HG02870 (cell line): ENCODE results near the gene HTT.

Source experiments
- ATAC-seq: cut with Tn5 transposase; IDR thresholded peaks from one replicate; pipeline ENCODE4 v1.9.1; 2021; ENCODE audit warnings: mild to moderate bottlenecking, moderate library complexity; ENCODE audit not compliant: unreplicated experiment

Gene HTT

GRCh38 chr4:3231471-3231870 is 157.0 kb downstream of the HTT start:
- ATAC-seq, result no peak

GRCh38 chr4:3232001-3232400 is 157.5 kb downstream of the HTT start:
- no peak for ATAC-seq

DNA sequence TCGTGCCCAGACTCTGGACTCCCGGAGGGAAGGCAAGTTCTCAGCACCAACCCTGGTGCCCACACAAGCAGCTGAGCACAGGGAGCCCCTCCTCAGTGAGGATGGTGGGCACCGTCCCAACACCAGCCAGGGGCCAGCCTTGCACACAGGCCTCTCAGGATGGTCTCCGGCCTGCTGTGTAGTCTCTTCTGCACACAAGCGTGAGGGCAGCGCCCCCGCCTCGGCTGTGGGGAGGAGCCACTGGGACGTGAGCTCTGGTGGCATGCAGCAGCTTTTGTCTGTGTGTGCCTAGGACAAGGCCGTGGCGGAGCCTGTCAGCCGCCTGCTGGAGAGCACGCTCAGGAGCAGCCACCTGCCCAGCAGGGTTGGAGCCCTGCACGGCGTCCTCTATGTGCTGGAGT is 158.4 kb downstream of the HTT start:
- ATAC-seq, result no peak

DNA sequence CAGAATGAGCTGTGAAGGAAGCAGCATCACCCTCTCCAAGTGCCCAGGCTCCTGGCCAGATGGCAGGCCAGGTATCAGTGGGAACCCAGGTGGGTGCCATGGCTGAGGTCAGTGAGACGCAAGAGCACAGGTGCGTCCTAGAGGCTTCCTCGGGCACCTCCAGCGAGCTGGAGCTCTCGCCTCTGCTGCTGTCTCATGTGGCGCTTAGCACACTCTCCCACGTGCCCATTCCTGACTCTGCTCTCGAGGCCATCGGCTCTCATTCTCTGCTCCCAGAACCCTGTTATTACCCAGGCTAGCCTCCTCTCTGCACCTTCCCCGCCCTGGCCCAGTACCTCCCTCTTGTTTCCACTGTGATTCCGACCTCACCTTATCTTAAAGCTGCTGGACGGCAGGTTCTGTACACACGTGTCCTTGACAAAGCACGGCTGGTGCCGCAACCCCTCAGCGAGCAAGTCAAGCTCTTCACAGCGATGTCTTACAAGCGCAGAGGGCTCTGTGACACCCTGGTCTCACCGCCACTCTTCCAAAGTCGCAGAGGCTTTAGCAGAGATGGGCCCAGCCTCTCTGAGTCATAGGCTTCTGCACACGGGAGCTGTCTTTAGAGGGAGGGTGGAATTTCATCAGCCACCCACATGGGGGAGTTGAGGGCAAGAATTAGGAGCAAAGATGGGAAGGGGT is 159.1 kb downstream of the HTT start:
- no peak for ATAC-seq

- no peak for ATAC-seq
Observed at GRCh38 chr4:3234171-3235029, 159.9 kb downstream of the HTT start.

GRCh38 chr4:3235030-3235345 is 160.5 kb downstream of the HTT start:
- ATAC-seq, result no peak

DNA sequence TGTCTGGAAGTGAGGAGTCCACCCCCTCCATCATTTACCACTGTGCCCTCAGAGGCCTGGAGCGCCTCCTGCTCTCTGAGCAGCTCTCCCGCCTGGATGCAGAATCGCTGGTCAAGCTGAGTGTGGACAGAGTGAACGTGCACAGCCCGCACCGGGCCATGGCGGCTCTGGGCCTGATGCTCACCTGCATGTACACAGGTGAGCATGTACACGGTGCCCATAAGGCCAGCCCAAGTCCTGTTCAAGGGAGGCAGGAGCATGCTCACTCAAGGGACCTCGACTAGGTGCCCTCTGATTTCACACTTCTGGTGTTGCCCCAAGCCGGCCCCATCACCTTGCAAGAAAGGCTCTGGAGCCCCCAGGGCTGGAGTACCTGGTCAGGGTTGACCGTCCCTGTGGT is 161.1 kb downstream of the HTT start:
- no peak for ATAC-seq

GRCh38 chr4:3236326-3236878 is 161.9 kb downstream of the HTT start:
- ATAC-seq, result no peak

DNA sequence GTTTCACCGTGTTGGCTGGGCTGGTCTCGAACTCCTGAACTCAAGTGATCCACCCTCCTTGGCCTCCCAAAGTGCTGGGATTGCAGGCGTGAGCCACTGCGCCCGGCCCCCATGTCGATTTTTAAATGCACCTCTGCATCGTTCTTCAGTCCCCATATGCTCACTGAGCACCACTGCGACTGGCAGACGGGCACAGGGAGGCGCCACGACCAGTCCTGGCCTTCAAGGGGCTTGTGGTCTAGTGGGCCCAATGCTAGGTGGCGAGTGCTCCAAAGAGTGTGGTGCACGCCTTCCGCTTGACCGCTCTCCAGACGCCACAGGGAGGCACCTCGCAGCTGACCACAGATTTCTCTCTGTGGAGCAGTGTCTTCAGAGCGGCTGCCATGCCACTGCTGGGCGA is 162.8 kb downstream of the HTT start:
- ATAC-seq, result no peak

GRCh38 chr4:3237712-3238560 is 163.5 kb downstream of the HTT start:
- no peak for ATAC-seq

DNA sequence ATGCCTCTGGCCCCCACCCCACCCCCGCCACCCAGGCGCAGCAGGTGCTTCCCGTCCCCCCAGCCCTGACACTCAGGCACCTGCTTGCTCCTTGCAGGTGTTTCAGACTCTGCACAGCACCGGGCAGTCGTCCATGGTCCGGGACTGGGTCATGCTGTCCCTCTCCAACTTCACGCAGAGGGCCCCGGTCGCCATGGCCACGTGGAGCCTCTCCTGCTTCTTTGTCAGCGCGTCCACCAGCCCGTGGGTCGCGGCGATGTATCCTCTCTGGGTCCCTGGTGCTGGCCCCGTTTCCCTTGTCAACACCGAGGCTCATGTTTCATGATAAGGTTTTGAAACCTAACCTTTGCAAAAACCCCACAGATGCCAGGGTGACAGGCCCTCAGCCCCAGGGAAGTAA is 164.2 kb downstream of the HTT start:
- ATAC-seq, result no peak

- ATAC-seq, result no peak
Observed at GRCh38 chr4:3239303-3239702, 164.8 kb downstream of the HTT start.

GRCh38 chr4:3239998-3240920 is 165.8 kb downstream of the HTT start:
- no peak for ATAC-seq

DNA sequence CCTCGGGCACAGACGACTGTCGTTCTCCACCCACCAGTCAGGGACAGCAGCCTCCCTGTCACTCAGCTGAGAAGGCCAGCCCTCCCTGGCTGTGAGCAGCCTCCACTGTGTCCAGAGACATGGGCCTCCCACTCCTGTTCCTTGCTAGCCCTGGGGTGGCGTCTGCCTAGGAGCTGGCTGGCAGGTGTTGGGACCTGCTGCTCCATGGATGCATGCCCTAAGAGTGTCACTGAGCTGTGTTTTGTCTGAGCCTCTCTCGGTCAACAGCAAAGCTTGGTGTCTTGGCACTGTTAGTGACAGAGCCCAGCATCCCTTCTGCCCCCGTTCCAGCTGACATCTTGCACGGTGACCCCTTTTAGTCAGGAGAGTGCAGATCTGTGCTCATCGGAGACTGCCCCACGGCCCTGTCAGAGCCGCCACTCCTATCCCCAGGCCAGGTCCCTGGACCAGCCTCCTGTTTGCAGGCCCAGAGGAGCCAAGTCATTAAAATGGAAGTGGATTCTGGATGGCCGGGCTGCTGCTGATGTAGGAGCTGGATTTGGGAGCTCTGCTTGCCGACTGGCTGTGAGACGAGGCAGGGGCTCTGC is 166.5 kb downstream of the HTT start:
- ATAC-seq, result no peak

GRCh38 chr4:3241898-3242524 is 167.5 kb downstream of the HTT start:
- no peak for ATAC-seq

DNA sequence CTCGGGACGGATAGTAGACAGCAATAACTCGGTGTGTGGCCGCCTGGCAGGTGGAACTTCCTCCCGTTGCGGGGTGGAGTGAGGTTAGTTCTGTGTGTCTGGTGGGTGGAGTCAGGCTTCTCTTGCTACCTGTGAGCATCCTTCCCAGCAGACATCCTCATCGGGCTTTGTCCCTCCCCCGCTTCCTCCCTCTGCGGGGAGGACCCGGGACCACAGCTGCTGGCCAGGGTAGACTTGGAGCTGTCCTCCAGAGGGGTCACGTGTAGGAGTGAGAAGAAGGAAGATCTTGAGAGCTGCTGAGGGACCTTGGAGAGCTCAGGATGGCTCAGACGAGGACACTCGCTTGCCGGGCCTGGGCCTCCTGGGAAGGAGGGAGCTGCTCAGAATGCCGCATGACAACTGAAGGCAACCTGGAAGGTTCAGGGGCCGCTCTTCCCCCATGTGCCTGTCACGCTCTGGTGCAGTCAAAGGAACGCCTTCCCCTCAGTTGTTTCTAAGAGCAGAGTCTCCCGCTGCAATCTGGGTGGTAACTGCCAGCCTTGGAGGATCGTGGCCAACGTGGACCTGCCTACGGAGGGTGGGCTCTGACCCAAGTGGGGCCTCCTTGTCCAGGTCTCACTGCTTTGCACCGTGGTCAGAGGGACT is 168.8 kb downstream of the HTT start:
- no peak for ATAC-seq

- ATAC-seq, result no peak
Observed at GRCh38 chr4:3244002-3244401, 169.5 kb downstream of the HTT start.

DNA sequence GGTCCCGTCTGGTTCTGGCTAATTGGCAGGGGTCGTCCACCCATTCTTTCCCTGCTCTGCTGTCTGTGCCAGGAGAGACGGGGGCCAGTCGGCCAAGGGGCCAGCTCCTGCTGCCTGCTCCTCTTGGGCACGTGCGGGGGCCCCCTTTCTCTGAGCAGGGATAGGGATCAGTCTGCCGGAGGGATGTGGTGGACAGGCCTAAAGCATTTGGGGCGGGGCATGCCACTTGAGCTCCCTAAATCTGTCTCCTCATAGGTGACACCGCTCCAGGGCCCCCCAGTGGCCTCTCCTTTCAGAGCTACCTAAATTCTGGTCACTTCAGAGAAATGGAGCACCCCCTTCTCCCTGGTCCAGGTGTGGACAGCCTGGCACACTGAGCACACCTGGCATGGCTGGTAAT is 170.3 kb downstream of the HTT start:
- no peak for ATAC-seq

- ATAC-seq, result no peak
Observed at GRCh38 chr4:3245676-3246075, 171.2 kb downstream of the HTT start.
